Measurements from ENCODE around the gene DMD.

DMD gene

DNA sequence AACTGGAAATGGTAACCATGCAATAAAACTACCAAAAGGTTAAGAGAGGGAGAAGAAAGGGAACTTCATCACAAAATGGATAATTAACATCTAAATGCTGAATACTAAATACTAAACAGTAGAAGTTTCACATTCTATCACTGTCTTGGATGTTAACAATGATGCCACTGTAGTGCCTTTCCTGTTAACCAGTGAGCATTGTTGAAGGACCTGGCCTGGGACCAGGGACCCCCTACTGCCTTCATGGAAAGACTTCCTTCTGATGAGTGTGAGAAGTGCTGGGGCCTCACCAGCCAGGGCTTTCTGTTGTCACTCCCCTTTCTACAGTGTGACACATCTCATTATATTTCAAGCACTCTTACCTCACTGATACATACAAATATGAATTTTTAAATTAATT lies 1400.2 kb downstream of the DMD start:
- intact Hi-C loops (cut with DNase I), result no loop called here
- no peak for DNase-seq

DNA sequence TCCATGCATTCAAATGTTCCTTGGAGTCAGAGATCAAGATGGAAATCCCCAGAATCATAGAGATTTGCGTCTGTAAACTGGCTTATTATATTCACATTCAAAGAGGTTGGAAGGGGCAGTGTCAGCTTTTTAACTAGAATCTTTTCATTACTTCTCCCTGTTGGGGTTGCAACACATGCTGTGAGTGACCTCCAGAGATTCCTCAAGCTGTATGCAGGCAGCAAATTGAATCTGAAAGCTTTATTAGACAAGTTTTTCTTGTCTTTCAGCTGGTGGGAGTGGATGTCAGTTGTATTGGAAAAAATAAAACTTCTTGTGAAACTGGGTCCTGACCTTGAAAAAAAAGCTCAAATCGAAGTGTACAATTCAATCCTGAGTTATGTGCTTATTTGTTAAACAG lies 1403.0 kb downstream of the DMD start:
- DNase-seq, result no peak
- intact Hi-C loops (cut with DNase I), result no loop called here

- intact Hi-C loops (cut with DNase I), result no loop called here
- no peak for DNase-seq
These were observed 1404.2 kb downstream of the DMD start for GRCh38 chrX:31807165-31807564.

- intact Hi-C loops (cut with DNase I), result no loop called here
- no peak for DNase-seq
These were observed 1405.6 kb downstream of the DMD start for GRCh38 chrX:31805781-31806180.

- no peak for DNase-seq
- intact Hi-C loops (cut with DNase I), result no loop called here
These were observed 1411.1 kb downstream of the DMD start for GRCh38 chrX:31800219-31800618.

- intact Hi-C loops (cut with DNase I), result no loop called here
- DNase-seq, result no peak
These were observed 1414.7 kb downstream of the DMD start for GRCh38 chrX:31796624-31797023.

DNA sequence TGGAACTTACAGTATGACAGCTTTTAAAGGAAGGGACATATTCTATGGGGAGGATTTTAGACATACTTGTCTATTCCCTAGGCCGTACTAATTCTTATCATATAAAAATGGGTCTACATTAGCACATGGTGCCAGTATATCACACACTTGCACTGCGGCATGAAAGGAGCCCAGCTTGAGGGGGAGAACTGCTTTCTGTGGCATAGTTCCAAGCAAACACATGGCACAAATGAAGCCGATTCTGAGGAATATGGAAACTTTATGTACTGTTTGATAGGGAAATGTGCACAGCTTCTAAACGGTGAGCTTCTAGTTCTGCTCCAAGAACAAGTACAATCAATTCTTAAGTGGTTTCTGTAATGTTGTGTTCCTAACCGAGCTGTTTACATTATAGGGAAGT lies 1463.9 kb downstream of the DMD start:
- intact Hi-C loops (cut with DNase I), result no loop called here
- DNase-seq, result no peak

GRCh38 chrX:31743004-31743403 lies 1468.3 kb downstream of the DMD start:
- intact Hi-C loops (cut with DNase I), result no loop called here
- DNase-seq, result no peak

DNA sequence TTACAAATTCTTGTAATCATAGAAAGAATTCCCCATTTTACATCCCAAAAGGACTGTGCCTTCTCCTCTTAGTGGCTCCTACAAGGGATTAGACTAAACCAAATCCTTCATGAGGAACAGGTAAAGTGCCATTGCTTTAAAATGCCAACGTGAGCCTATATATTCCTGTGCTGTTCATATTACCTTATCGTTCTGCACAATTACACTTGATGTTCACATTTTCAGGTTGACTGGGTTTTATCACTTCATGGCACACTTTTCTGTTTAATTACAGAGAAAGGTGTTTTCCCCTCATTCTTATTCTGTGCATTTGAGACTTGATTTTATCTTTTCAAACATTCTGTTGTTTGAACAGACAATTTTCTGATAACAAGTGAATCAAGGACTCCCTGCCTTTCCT lies 1493.9 kb downstream of the DMD start:
- no peak for DNase-seq
- intact Hi-C loops (cut with DNase I), result no loop called here

GRCh38 chrX:31715675-31716074 lies 1495.7 kb downstream of the DMD start:
- intact Hi-C loops (cut with DNase I), result no loop called here
- no peak for DNase-seq

DNA sequence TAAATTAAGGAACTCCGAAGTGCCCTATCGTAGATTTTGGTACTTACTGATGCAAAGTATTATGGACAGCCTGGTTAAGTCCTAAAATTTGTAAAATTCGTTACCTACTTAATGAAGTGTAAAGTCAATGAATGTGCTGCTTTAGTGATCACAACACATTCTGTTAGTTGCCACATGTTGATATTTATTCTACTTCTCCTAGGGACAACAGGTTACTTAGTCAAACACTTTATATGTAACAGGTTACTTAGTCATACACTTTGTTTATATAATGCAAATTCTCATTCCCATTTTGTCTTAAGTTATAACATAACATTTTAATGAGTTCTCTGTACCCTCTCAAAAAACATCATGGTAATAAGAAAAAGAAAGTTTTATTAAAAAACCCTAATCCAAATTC lies 1496.6 kb downstream of the DMD start:
- no peak for DNase-seq
- intact Hi-C loops (cut with DNase I), result no loop called here

- DNase-seq, result no peak
- intact Hi-C loops (cut with DNase I), result no loop called here
These were observed 1498.2 kb downstream of the DMD start for GRCh38 chrX:31713120-31713519.

- DNase-seq, result no peak
- intact Hi-C loops (cut with DNase I), result no loop called here
These were observed 1500.2 kb downstream of the DMD start for GRCh38 chrX:31711166-31711565.

- DNase-seq, result no peak
- intact Hi-C loops (cut with DNase I), result no loop called here
These were observed 1503.2 kb downstream of the DMD start for GRCh38 chrX:31708116-31708515.

DNA sequence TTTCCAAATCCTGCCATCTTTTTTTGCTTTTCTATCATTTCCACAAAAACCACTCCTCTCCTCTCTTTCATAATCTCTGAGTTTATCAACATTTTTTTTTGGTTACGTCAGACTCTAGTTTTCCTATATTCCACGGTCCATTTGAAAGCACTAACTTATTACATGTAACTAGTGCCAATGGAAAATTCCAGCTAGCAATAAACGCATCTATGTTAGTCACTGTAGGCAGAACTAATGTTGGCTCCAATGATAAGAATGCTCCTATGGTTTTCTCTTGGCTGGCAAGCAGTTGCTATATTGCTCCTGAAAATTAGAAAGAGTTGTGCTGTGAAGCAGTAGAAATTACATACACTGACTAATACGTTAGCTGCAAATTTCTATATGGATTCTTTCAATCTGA lies 1504.9 kb downstream of the DMD start:
- intact Hi-C loops (cut with DNase I), result no loop called here
- no peak for DNase-seq

DNA sequence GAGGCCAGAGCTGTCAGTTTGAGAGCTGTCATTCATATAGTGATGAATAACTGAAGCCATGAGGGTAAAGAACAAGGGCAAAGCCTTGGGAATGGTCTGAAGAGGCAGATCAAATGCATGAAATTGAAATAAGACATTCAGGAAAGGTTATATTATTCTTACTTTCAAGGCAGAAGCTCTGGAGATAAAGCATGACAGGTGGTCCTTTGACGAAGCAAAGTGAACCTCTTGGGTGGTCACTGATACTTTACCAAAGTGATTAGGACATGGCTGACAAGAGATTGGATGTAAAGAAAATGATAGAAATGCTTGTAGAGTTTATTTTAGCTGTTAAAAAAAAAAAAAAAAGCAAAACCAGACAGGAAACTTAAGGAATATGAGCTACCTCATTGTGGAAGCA lies 1505.5 kb downstream of the DMD start:
- intact Hi-C loops (cut with DNase I), result no loop called here
- DNase-seq, result no peak

- no peak for DNase-seq
- intact Hi-C loops (cut with DNase I), result no loop called here
These were observed 1506.4 kb downstream of the DMD start for GRCh38 chrX:31704938-31705337.

GRCh38 chrX:31702222-31702621 lies 1509.1 kb downstream of the DMD start:
- intact Hi-C loops (cut with DNase I), result no loop called here
- no peak for DNase-seq

DNA sequence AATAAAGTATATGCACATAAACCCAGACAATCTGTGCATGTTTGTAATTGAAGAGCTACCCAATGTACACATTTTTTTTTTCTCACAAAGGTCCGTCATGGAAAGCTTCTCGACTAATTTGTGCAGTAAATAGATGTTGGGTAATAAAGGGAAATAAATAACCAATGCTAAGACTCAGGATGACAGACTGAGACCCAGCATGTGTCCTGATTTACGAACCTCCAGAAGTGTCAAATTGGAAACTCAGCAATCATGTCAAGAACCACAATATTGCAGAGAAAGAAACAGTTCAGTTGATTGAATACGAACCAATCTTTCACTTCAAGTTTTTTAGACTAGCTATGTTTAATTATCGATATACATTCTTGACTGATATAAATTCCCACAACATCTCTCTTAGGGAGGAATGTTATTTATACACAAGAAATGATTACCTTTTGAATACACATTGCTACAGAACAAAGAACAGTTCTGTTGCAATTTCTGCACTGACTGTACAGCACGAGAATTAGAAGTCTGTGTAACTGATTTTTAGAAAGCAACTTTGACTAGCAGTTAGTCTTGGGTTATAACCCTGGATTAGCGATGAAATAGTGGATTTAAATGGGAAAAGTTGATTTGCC lies 1513.9 kb downstream of the DMD start:
- no peak for DNase-seq
- intact Hi-C loops (cut with DNase I), result no loop called here

DNA sequence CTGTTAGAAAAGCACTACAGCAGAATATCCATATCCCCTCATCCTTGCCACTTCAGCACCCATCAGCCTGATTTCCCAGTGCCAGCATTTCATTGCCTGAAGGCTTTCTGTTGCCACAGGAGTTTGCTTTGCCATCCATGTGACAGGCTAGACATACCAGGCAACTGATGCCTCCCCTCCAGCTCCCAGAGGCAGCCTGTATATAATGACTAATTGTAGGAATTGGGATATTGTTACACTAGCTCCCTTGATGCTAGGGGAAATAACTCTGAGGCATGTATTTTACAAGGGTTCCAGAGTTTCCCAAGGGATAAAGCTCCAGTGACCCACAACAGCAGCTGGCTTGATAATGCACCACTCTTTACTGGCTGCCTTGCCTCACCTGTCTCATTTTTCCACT lies 1531.5 kb downstream of the DMD start:
- no peak for DNase-seq
- intact Hi-C loops (cut with DNase I), result no loop called here

- intact Hi-C loops (cut with DNase I), result no loop called here
- DNase-seq, result no peak
These were observed 1541.1 kb downstream of the DMD start for GRCh38 chrX:31670245-31670644.

- intact Hi-C loops (cut with DNase I), result no loop called here
- no peak for DNase-seq
These were observed 1545.9 kb downstream of the DMD start for GRCh38 chrX:31665454-31665853.

DNA sequence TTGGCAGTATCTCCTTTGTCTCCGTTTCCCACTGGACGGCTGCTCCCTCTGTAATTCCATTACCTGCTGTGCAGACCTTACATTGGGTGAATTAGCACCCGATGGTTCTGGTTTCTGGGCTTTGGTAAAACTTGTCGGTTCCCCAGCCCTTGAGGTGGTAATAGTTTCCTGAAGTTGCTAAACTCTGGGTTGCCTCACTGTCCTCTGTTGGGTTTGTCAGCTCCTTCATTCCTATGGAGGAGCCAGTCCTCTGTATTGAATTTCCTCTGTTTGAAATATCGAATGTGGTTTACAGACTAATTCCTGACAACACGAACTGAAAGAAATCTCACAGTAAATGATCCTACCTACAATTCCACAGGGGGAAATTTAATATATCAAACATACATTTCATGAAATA lies 1548.2 kb downstream of the DMD start:
- no peak for DNase-seq
- intact Hi-C loops (cut with DNase I), result no loop called here

All from posterior cingulate gyrus (tissue), 11 donors.